H9 (cell line): ENCODE data around the gene TMEM178B. TPM values are rescaled to one million over a fixed set of nuclear protein-coding genes. Genes with fewer than 3 reads are reported as not detected.

Experiments used
- DNase-seq: peaks from one replicate; pipeline ENCODE4 v3.0.0-alpha.2; 2017
- H2AFZ ChIP-seq: one replicate; pipeline ENCODE4 v1.6.1; 2013; ENCODE audit warnings: mild to moderate bottlenecking, low read length, control low read depth, moderate library complexity
- H2AK5ac ChIP-seq: 2 replicates; pipeline ENCODE4 v1.6.1; 2013; ENCODE audit warnings: low read length, control low read depth, mixed read lengths; ENCODE audit not compliant: insufficient read length
- H2BK120ac ChIP-seq: one replicate; pipeline ENCODE4 v1.6.1; 2013; ENCODE audit warnings: low read depth, mild to moderate bottlenecking, low read length, control low read depth, inconsistent platforms; ENCODE audit not compliant: poor library complexity, severe bottlenecking
- H2BK12ac ChIP-seq: 2 replicates; pipeline ENCODE4 v1.6.1; 2013; ENCODE audit warnings: low read length, control low read depth, mixed read lengths, low read depth; ENCODE audit not compliant: insufficient read length
- H2BK15ac ChIP-seq: 2 replicates; pipeline ENCODE4 v1.6.1; 2013; ENCODE audit warnings: low read depth, low read length, control low read depth
- H2BK20ac ChIP-seq: one replicate; pipeline ENCODE4 v1.6.1; 2013; ENCODE audit warnings: low read depth, mild to moderate bottlenecking, low read length, control low read depth, inconsistent platforms; ENCODE audit not compliant: poor library complexity, severe bottlenecking
- H2BK5ac ChIP-seq: 2 replicates; pipeline ENCODE4 v1.6.1; 2013; ENCODE audit warnings: low read length, control low read depth, mixed read lengths; ENCODE audit not compliant: insufficient read length
- H3K14ac ChIP-seq: 2 replicates; pipeline ENCODE4 v1.6.1; 2013; ENCODE audit warnings: low read length, control low read depth; ENCODE audit not compliant: insufficient read depth
- H3K18ac ChIP-seq: 2 replicates; pipeline ENCODE4 v1.6.1; 2013; ENCODE audit warnings: low read depth, mild to moderate bottlenecking, mixed read lengths, low read length, control low read depth; ENCODE audit not compliant: insufficient read length
- H3K23ac ChIP-seq: 2 replicates; pipeline ENCODE4 v1.6.1; 2013; ENCODE audit warnings: low read length, control low read depth, mixed read lengths, low read depth; ENCODE audit not compliant: insufficient read length
- H3K23me2 ChIP-seq: 2 replicates; pipeline ENCODE4 v1.6.1; 2013; ENCODE audit warnings: low read depth, mild to moderate bottlenecking, mixed read lengths, low read length, control low read depth; ENCODE audit not compliant: insufficient read length, poor library complexity, severe bottlenecking
- H3K27ac ChIP-seq: 2 replicates; pipeline ENCODE4 v1.5.1; 2013; ENCODE audit warnings: low read length, control low read depth, mixed read lengths, low read depth; ENCODE audit not compliant: insufficient read length
- H3K27me3 ChIP-seq: 2 replicates; pipeline ENCODE4 v1.6.1; 2013; ENCODE audit warnings: low read length, control low read depth, inconsistent platforms; ENCODE audit not compliant: insufficient read depth
- H3K4ac ChIP-seq: 2 replicates; pipeline ENCODE4 v1.6.1; 2013; ENCODE audit warnings: low read depth, mild to moderate bottlenecking, control low read depth, inconsistent platforms, low read length, moderate library complexity
- H3K4me1 ChIP-seq: 2 replicates; pipeline ENCODE4 v1.6.1; 2013; ENCODE audit warnings: low read length, control low read depth, inconsistent platforms; ENCODE audit not compliant: insufficient read depth
- H3K4me2 ChIP-seq: 2 replicates; pipeline ENCODE4 v1.6.1; 2013; ENCODE audit warnings: low read length, control low read depth, mixed read lengths; ENCODE audit not compliant: insufficient read length, insufficient read depth
- H3K56ac ChIP-seq: 2 replicates; pipeline ENCODE4 v1.6.1; 2013; ENCODE audit warnings: low read depth, mild to moderate bottlenecking, mixed read lengths, low read length, control low read depth; ENCODE audit not compliant: insufficient read length
- H3K79me1 ChIP-seq: 2 replicates; pipeline ENCODE4 v1.6.1; 2013; ENCODE audit warnings: low read depth, mild to moderate bottlenecking, moderate library complexity, low read length, control low read depth, inconsistent platforms; ENCODE audit not compliant: insufficient read depth, poor library complexity, severe bottlenecking
- H3K79me2 ChIP-seq: 2 replicates; pipeline ENCODE4 v1.6.1; 2013; ENCODE audit warnings: low read length, control low read depth, inconsistent platforms; ENCODE audit not compliant: insufficient read depth
- H3K9ac ChIP-seq: 2 replicates; pipeline ENCODE4 v1.6.1; 2013; ENCODE audit warnings: low read length, control low read depth, mixed read lengths; ENCODE audit not compliant: insufficient read length; ENCODE audit errors: extremely low read depth
- H3K9me3 ChIP-seq: one replicate; pipeline ENCODE4 v1.6.1; 2013; ENCODE audit warnings: low read depth, low read length, inconsistent platforms; ENCODE audit not compliant: control insufficient read depth
- H3T11ph ChIP-seq: one replicate; pipeline ENCODE4 v1.6.1; 2013; ENCODE audit warnings: mild to moderate bottlenecking, low read length, control low read depth, inconsistent platforms
- H4K20me1 ChIP-seq: one replicate; pipeline ENCODE4 v1.6.1; 2013; ENCODE audit not compliant: control insufficient read depth, insufficient read length, insufficient read depth
- H4K5ac ChIP-seq: 2 replicates; pipeline ENCODE4 v1.6.1; 2013; ENCODE audit warnings: low read depth, mild to moderate bottlenecking, mixed read lengths, low read length, control low read depth; ENCODE audit not compliant: insufficient read length
- H4K8ac ChIP-seq: replicated peaks from 2 replicates; pipeline ENCODE4 v1.6.1; 2013; ENCODE audit warnings: low read length, control low read depth, mixed read lengths, low read depth; ENCODE audit not compliant: insufficient read length
- H4K91ac ChIP-seq: 2 replicates; pipeline ENCODE4 v1.6.1; 2013; ENCODE audit warnings: low read depth, mild to moderate bottlenecking, moderate library complexity, mixed read lengths, low read length, control low read depth; ENCODE audit not compliant: insufficient read length
- H3K27ac Mint-ChIP-seq, 3 experiments: 2 replicates in 2 of 3; 3 replicates in 1 of 3; pipeline ENCODE4 v1.8.0; 2020 to 2021; ENCODE audit warnings: mixed read lengths in 3 of 3, mild to moderate bottlenecking in 1 of 3, moderate library complexity in 1 of 3
- H3K27me3 Mint-ChIP-seq: 2 replicates; pipeline ENCODE4 v1.8.0; 2021; ENCODE audit warnings: low read depth, mild to moderate bottlenecking, moderate library complexity, mixed read lengths
- H3K36me3 Mint-ChIP-seq, 3 experiments: 2 replicates in 2 of 3; 3 replicates in 1 of 3; pipeline ENCODE4 v1.8.0; 2020 to 2021; ENCODE audit warnings: low read depth in 3 of 3, mixed read lengths in 3 of 3; ENCODE audit not compliant: insufficient read depth in 1 of 3
- H3K4me1 Mint-ChIP-seq, 2 experiments: 2 replicates each; pipeline ENCODE4 v1.8.0; 2020; ENCODE audit warnings: mixed read lengths in 2 of 2
- H3K4me3 Mint-ChIP-seq, 2 experiments: 2 replicates in 1 of 2; 3 replicates in 1 of 2; pipeline ENCODE4 v1.8.0; 2020 to 2021; ENCODE audit warnings: mild to moderate bottlenecking in 2 of 2, mixed read lengths in 2 of 2, moderate library complexity in 1 of 2
- H3K9me3 Mint-ChIP-seq, 2 experiments: 2 replicates in 1 of 2; 3 replicates in 1 of 2; pipeline ENCODE4 v1.8.0; 2020; ENCODE audit warnings: mild to moderate bottlenecking in 2 of 2, mixed read lengths in 2 of 2, moderate library complexity in 1 of 2
- CTCF ChIP-seq: fragments of 200-600 bp; sonication (generic); conservative IDR thresholded peaks from 3 replicates; pipeline ENCODE4 v1.8.0; 2021; ENCODE audit warnings: antibody characterized with exemption, mild to moderate bottlenecking
- WGBS: extraction: QIAGEN DNeasy Blood & Tissue Kit; methylation state at CpG from one replicate; pipeline ENCODE4 v1.1.7; 2013; ENCODE audit warnings: missing lambda C conversion rate, low lambda C conversion rate, mixed read lengths; ENCODE audit not compliant: insufficient read length; ENCODE audit errors: extremely low coverage; 5-methylcytosine and 5-hydroxymethylcytosine counted together
- total RNA-seq: library from RNA; stranded (reverse); gene quantifications from 2 replicates; pipeline ENCODE4 v1.2.1, GENCODE V29; 2021

The TMEM178B gene
- total RNA-seq, 1 experiment from 2014 or later = 11.3 TPM

GRCh38 chr7:141280100-141280499 is 206.2 kb downstream of the TMEM178B start:
- Mint-ChIP-seq H3K27ac (no peak overlapping the region), H3K4me3 (no peak overlapping the region), H3K4me1 (peaks cover 0 to 6% of the 10 kb centered on the region in 2 experiments; a peak in 2 of 4 replicates), H3K9me3 (no peaks in the 10 kb centered on the region), H3K27me3 (no peaks in the 10 kb centered on the region), H3K36me3 (no peaks in the 10 kb centered on the region)
- no peak overlapping the region for H2BK20ac ChIP-seq
- H4K5ac ChIP-seq = no peak overlapping the region
- WGBS = no CpG with 5 or more reads among the region's 3 CpGs
- H3T11ph ChIP-seq = no peak overlapping the region
- no peak overlapping the region for H3K14ac ChIP-seq
- H4K20me1 ChIP-seq = no peaks in the 10 kb centered on the region
- H3K4ac ChIP-seq = no peak overlapping the region
- H3K27me3 ChIP-seq = no peaks in the 10 kb centered on the region
- H4K91ac ChIP-seq = no peak overlapping the region
- no peak overlapping the region for H2BK15ac ChIP-seq
- TF ChIP-seq CTCF = no peak
- H2BK12ac ChIP-seq = no peak overlapping the region
- H3K23me2 ChIP-seq = no peaks in the 10 kb centered on the region
- no peaks in the 10 kb centered on the region for H3K9me3 ChIP-seq
- H2AK5ac ChIP-seq = no peak overlapping the region
- no peak overlapping the region for H3K23ac ChIP-seq
- H3K4me1 ChIP-seq = no peaks in the 10 kb centered on the region
- H4K8ac ChIP-seq = no peak overlapping the region
- no peaks in the 10 kb centered on the region for H3K79me2 ChIP-seq
- no peak overlapping the region for H2BK5ac ChIP-seq
- no peaks in the 10 kb centered on the region for H3K79me1 ChIP-seq
- no peak overlapping the region for H3K18ac ChIP-seq
- no peak for DNase-seq
- H2AFZ ChIP-seq = no peak overlapping the region
- H3K4me2 ChIP-seq = no peak overlapping the region
- H3K9ac ChIP-seq = no peak overlapping the region
- no peak overlapping the region for H3K56ac ChIP-seq
- H2BK120ac ChIP-seq = no peak overlapping the region
- no peak overlapping the region for H3K27ac ChIP-seq
